KOPT-K1 (cell line): ENCODE results near the gene COG1.

Source experiments
- H3K27ac ChIP-seq: fragments of 200-600 bp; sonication (generic); 2 replicates; pipeline ENCODE4 v1.5.1; 2016; ENCODE audit warnings: antibody characterized with exemption, mild to moderate bottlenecking, low read depth, low read length; ENCODE audit not compliant: poor library complexity, severe bottlenecking
- H3K36me3 ChIP-seq: fragments of 200-600 bp; sonication (generic); 2 replicates; pipeline ENCODE4 v1.5.1; 2017; ENCODE audit warnings: antibody characterized with exemption, mild to moderate bottlenecking, low read length, moderate library complexity; ENCODE audit not compliant: insufficient read depth
- H3K9me3 ChIP-seq: fragments of 200-600 bp; sonication (generic); 2 replicates; pipeline ENCODE4 v1.5.1; 2017; ENCODE audit warnings: antibody characterized with exemption, low read length, mild to moderate bottlenecking; ENCODE audit not compliant: insufficient read depth, poor library complexity, severe bottlenecking

Gene COG1

GRCh38 chr17:73255671-73256181 lies 62.9 kb downstream of the COG1 start:
- Histone ChIP-seq H3K36me3 (no peaks in the 10 kb centered on the region), H3K9me3 (no peaks in the 10 kb centered on the region), H3K27ac (no peak overlapping the region)

GRCh38 chr17:73256220-73256619 lies 63.4 kb downstream of the COG1 start:
- no peak overlapping the region for H3K27ac ChIP-seq
- H3K9me3 ChIP-seq, result no peaks in the 10 kb centered on the region
- H3K36me3 ChIP-seq, result no peaks in the 10 kb centered on the region

- Histone ChIP-seq H3K36me3 (no peaks in the 10 kb centered on the region), H3K9me3 (no peaks in the 10 kb centered on the region), H3K27ac (no peak overlapping the region)
Observed at GRCh38 chr17:73257516-73257915, 64.7 kb downstream of the COG1 start.
